Fibroblast of the aortic adventitia (primary cell): ENCODE measurements around the gene DCN. TPM values are rescaled to one million over a fixed set of nuclear protein-coding genes. Genes with fewer than 3 reads are reported as not detected.

ENCODE experiments used
- DNase-seq: peaks from one replicate; pipeline ENCODE4 v3.0.0-alpha.2; 2010; ENCODE audit warnings: low read depth
- H3K4me3 ChIP-seq: 2 replicates; pipeline ENCODE4 v1.5.1; 2011; ENCODE audit warnings: low read depth, mild to moderate bottlenecking, control low read depth, low read length, moderate library complexity
- total RNA-seq: library from RNA; depleted of rRNA; stranded (reverse); fragments of >200 nt; gene quantifications from 2 replicates; pipeline ENCODE4 v1.2.3, GENCODE V29; 2012; ENCODE audit warnings: low replicate concordance
- TF ChIP-seq, protein P1 (sequence below): IDR thresholded peaks from 2 replicates; pipeline ENCODE4 v1.5.1; 2011; ENCODE audit warnings: mild to moderate bottlenecking, low read length, control low read depth, inconsistent platforms; ENCODE audit not compliant: insufficient read depth

Gene DCN
- total RNA-seq, 1 donor, result 2,298 TPM

DNA sequence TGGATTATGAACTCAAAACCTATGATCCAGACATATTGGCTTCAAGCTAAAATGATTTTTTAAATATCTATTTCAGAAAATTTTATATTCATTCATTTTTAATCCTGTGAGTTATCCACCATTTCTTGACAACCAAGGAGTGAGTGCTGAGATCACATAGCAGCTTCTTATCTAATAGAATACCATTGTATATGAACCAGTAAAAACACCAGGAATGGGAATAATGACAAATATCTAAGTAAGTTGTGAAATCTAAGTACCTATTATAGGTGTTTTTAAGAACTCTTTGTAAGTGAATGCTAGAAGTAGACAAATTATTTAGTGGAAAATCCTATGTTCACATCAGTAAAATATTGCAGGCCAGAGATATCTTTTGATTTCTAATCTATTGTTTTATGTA is 79.5 kb downstream of the DCN start:
- no peak overlapping the region for H3K4me3 ChIP-seq
- no peak for DNase-seq
- TF ChIP-seq, protein P1, sequence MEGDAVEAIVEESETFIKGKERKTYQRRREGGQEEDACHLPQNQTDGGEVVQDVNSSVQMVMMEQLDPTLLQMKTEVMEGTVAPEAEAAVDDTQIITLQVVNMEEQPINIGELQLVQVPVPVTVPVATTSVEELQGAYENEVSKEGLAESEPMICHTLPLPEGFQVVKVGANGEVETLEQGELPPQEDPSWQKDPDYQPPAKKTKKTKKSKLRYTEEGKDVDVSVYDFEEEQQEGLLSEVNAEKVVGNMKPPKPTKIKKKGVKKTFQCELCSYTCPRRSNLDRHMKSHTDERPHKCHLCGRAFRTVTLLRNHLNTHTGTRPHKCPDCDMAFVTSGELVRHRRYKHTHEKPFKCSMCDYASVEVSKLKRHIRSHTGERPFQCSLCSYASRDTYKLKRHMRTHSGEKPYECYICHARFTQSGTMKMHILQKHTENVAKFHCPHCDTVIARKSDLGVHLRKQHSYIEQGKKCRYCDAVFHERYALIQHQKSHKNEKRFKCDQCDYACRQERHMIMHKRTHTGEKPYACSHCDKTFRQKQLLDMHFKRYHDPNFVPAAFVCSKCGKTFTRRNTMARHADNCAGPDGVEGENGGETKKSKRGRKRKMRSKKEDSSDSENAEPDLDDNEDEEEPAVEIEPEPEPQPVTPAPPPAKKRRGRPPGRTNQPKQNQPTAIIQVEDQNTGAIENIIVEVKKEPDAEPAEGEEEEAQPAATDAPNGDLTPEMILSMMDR, result no peak

DNA sequence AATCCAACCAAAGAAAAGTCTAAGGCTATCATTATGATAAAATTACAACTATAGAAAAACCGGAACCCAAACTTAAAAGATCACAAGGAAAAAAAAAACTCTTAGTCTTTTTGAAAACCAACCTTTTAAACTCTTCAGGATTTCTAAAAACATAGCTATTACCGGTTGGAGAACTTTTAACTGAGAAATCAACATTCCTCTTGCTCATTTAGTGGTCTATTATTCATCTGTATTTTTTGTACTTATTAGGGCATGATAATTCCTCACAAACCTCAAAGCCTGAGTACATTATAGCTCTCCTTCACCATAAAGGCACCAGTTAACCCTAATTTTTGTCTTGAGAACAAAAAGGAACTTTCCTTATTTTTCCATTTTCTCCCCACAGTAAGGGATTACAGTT is 81.7 kb downstream of the DCN start:
- H3K4me3 ChIP-seq, result no peak overlapping the region
- TF ChIP-seq, protein P1, result no peak
- no peak for DNase-seq

DNA sequence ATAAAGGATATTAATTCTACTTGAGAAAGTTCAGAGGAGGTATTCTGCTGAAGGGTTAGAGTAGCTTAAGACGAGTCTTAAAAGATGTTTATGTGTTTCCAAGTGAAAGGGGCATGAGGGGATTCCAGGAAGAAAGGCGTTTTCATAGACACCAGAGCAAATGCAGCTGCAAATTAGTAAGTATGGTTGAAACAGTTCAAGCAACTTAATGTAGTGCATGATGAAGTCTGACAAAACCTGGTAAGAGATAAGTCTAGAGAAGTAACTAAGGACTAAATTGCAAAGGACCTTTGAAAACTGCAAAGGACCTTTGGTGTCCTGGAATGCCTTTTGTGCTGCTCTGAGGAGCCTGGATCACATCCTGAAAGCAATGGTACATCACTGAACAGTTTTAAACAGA is 82.8 kb downstream of the DCN start:
- TF ChIP-seq, protein P1, result no peak
- no peak overlapping the region for H3K4me3 ChIP-seq
- DNase-seq, result no peak

DNA sequence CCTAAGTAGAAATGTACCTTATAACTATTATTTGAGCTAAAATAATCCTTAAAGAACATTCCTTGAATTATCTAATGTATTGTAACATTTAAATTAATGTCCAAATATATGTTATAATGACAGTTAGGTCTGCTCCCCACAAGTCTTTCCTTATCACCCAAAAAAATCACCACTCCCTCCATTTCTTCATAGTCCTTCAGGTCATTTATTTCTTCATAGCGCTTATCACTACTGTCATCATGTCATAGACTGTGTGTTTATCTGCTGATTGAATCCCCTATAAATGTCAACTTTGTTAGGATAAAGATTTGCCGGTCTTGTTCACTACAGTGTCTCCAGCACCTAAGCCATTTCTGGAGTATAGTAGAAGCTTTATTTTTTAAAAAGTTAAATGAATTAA is 83.3 kb downstream of the DCN start:
- TF ChIP-seq, protein P1, result no peak
- no peak for DNase-seq

DNA sequence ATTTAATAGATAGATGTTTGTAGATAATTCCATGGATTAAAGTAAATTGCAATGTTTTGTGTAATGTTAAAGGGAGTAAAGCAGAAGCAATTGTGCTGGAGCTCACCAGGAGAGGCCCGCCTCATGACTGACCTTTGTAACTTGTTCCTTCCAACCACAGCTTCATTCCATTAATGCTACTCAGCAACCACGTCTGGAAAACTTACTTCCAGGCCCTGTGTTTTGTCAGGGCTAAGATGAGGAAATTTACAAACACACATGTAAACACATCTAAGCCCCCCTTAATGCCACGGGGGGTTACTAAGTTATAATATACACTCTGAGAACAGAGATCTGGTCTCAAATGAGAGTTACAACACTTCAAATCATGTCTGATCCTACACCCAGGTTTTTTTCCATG is 83.7 kb downstream of the DCN start:
- TF ChIP-seq, protein P1, result no peak
- peak; percentile 93 for DNase-seq
- H3K4me3 ChIP-seq, result no peak overlapping the region

More for the DNA sequence above, 83.3 kb downstream of the DCN start:
- H3K4me3 ChIP-seq, result no peak overlapping the region

DNA sequence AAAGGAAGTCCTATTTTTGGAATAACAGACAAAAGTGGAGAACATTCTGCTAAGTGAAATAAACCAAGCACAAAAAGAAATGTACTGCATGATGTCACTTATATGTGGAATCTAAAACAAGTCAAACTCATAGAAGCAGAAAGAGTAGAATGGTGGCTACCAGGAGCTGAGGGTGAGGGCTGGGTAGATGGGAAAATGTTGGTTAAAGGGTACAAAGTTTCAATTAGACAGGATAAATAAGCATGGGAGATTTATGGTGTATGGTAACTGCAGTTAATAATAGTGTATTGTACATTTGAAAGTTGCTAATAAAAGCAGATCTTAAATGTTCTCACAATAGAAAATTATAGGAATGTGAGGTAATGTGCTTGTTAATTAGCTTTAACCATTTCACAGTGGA is 84.2 kb downstream of the DCN start:
- DNase-seq, result no peak
- H3K4me3 ChIP-seq, result no peak overlapping the region
- TF ChIP-seq, protein P1, result no peak

DNA sequence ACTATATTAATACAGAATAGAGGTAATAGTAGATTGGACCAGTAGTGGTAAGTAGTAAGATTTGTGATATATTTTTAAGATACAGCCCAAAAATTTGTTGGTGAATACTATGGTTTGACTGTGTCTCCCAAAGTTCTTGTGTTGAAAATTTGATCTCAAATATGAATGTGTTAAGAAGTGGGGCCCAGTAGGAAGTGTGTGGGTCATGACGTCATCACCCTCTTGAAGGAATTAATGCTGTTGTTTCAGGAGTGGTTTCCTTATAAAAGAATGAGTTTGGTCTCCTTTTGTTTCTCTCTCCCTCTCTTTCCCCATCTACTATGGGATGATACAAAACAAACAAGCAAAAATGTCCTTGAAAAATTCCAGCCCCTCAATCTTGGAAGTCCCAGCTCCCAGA is 87.7 kb downstream of the DCN start:
- no peak for DNase-seq
- TF ChIP-seq, protein P1, result no peak
- H3K4me3 ChIP-seq, result no peak overlapping the region
